Stimulated activated CD4-positive, alpha-beta T cell treated with anti-CD3 and anti-CD28 coated beads, Interleukin-2, amount 100 ng/mL, for 48 hours (primary cell): Measurements from ENCODE around the gene ABHD2.
A peak's percentile ranks its signal among the peaks of the same experiment; 100 is the strongest.

Source experiments
- DNase-seq, 2 donors: peaks; one replicate each; pipeline ENCODE4 v3.0.0-alpha.2; 2020

Gene ABHD2

DNA sequence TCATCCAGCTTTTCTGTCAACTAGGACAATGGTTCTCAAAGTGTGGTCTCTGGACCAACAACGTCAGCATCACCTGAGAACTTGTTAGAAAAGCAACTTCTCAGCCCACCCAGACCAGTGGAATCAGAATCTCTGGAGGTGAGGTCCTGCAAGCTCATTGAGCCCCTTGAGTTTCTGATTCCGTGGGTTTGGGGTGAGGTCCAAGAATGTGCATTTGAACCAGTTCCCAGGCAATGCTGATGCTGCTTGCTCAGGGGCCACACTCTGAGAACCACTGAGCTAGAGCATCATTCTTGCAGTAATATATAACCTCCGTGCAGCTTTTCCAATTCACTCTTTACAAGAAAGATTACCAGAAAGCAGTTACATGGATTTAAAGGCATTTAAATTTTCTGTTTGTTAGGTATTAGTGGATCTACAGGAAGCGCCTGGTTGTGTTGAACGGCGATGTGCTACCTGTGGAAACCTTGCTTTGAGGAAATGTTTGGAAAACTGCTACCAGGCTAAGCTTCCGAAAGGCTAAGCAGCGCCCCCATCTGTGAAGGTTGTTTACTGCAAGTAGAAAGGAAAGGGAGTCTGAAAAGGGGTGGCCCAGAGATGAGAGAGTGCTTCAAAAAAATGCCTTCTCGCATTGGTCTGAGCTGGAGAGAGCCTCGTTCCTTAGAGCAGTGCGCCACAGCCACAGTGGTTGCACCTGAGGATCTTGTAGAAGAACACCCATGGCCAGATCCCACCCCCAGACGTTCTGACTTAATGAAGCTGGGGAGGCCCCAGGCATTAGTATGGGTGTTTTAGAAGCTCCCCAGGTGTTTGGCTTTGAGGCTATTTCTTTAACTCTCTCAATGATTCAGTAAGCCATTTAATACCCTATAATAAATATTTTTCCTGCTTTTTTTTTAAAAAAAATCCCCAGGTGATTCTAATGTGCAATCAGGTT is 83.1 kb downstream of the ABHD2 start:
- DNase-seq: peak; percentile 39 to 55

DNA sequence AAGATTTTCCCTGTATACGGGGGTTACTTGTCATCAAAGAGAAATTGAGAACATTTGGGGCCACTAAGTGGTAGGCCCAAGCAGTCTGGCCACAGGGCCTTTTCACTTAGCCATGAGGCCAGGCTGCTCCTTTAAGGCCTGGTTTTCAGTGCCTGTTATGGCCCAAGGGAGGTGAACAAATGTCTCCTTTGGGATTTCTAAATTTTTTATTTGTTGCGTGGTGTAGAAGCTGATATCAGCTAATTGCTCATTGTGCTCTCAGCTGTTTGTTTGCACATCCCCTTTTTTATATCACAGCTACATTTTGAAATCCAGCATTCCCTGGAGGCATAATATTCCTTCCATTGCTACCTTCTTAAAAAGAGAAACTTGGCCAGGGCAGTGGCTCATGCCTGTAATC is 84.7 kb downstream of the ABHD2 start:
- no peak for DNase-seq

DNA sequence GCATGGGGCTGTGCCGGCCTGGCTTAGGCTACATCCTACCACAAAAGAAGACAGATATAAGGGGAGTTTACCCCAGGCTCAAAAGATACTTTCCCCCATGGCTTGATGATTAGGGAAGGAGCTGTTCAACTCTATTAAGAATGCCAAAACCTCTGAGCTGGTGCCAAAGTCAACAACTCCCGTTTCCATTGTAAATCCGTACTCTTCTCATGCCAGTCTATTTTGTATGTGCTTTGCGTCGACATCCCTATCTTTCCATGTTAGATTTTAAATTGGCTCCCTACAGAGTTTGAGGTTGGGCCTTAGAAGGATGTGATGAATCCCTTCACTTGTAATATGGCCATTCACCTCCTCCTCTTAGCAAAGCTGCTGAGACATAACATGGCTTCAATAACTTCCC is 86.2 kb downstream of the ABHD2 start:
- no peak for DNase-seq

DNA sequence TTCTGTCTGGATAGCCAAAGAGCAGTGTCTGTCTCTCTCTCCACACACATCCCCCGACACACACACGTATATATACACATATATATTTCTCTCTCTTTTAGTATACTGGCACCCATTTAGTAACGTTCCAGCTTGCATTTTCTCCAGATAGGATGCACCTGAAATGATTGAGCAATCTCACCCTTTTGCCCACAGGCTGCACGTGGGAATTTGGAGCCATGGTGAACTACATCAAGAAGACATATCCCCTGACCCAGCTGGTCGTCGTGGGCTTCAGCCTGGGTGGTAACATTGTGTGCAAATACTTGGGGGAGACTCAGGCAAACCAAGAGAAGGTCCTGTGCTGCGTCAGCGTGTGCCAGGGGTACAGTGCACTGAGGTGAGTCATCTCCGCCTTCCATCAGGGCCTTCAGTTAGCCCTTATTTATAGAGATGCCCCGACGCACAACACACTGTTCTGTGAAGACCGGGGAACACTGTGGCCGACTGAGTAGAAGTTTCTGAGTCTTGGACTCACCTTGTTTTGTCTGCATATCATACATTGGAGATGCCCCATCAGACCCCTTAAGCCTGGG is 87.4 kb downstream of the ABHD2 start:
- no peak for DNase-seq

DNA sequence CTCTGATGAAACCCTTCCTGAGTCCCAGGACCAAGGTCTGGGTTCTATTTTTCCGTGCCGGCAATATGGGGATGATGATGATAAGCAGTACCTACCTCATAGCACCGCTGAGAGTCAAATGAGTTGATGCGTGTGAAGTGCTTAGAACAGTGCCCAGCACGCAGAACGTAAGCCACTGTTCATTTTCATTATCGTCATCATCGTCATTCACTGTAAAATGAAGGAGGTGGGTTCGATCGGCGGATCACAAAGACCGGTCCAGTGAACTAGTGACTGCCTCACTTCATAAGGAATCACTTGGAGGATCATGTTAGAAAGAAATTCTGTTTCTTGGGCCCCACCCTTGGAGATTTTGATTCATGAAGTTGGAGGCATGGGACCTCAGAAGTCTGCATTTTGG is 88.9 kb downstream of the ABHD2 start:
- no peak for DNase-seq

DNA sequence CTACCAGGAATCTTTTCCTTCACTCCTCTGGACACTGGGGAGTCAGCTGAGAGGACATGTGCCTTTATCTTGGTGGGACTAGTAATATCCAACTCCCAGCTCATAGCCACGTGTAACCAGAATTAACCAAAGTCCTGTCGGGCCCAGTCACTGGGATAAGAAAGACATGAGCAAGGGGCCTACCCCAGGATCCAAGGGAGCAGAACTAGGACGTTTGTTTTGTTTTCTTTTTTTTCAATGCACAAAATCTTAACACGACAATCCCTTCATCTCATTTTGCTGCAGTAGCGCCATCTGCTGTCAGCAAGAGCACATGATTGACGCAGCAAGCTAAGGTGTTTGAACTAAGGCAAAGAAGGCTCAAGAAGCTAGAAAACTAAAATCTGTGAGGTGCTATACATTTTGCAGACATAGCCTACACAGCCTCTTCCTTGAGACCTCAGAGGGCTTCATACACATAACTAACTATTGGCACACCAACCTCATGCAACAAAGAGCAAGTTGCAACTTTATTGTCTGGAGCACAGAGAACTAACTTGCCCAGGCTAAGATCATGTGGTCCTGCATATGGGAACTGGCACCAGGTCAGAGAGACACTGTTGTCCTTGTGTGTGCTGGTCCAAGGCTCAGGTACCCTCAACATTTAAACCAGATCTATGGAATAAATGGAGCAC is 89.5 kb downstream of the ABHD2 start:
- DNase-seq: peak; percentile 62 to 63

DNA sequence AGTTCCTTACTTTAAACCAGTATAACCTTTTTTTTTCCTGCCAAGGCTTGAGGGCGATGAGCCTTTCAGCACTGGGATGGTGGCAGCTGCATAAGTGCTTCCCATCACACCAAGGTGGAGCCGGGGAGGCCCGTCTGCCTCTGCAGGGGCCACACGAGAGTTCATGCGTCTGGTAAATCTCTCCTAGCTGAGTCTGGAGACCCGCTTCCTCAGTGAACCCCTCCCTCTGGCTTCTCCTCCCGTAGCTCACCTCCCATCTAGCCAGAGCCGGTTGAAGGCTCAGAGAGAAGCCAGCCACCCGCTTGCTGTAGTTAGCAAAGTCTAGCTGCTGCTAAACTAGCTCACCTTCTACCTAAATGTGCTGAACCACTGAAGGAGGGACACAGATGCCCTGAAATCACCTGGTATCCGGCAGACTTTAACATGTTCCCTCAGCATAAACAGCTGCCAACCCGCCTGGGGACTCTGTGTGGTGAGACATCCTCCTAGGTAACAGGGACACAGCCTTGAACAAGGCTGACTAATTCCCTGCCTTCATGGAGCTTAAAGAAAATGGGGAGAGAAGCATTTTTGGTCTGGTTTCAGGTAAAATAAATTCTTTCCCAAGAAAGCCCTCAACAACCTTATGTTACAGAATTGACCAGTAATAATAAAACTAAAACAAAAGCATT is 90.2 kb downstream of the ABHD2 start:
- no peak for DNase-seq

DNA sequence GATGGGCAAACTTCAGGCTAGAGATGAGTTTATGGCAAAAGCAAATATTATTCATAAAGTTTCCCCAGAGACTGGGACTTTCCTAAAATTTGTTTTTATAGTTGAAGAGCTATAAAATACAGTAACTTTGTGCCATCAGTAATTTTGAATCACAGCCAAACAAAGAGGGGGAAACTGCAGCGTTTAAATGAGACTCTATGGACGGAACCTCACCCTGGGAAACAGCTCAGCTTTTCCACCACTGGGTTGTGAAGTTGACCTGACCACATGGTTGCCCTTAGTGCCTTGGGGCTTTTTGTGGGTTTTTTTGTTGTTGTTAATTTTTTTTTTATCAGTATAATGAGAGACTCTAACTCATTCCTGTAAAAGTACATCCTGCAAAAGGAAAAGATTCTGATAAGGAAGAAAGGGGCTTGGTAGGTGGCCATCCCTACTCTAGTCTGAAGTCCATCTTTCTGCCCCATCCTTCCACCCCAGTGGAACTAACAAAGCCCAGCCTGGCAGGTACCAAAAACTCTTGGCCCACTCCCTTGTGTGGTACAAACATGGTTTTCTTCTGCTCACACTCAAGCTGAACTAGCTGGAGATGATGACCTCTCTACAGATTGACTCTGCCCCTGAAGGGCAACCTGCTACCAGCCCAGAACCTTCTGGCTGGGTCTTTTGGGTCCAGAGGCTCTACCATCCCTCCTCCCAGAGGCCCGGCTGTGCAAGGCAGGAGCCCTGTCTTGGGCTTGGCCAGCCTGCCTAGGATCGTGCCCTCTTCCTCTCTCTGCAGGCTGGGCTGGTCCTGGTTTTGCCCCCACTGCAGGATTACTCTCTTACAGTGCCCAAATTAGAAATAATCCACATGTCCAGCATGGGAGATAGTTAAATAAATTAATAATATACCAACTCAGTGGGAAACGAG is 92.0 kb downstream of the ABHD2 start:
- peak in 1 of 2 donors; percentile 56 for DNase-seq

DNA sequence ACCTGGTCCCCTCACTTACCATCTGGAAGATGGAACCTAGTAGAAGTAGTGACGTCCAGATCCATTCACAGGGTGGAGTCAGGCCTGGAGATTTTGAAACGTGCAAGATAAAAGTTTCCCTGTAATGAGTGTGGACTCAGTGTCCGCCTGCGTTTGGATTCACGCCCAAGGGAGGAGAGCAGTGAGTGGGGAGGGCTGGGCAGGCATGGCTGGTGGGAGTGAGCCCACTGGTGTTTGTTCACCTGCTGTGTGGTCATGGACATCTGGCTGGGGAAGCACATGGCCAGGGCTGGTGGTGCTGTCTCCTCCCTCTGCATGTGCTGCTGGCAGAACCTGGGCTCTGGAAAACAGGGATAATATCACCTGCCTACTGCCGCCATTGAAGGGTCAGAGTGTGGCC is 96.1 kb downstream of the ABHD2 start:
- no peak for DNase-seq

DNA sequence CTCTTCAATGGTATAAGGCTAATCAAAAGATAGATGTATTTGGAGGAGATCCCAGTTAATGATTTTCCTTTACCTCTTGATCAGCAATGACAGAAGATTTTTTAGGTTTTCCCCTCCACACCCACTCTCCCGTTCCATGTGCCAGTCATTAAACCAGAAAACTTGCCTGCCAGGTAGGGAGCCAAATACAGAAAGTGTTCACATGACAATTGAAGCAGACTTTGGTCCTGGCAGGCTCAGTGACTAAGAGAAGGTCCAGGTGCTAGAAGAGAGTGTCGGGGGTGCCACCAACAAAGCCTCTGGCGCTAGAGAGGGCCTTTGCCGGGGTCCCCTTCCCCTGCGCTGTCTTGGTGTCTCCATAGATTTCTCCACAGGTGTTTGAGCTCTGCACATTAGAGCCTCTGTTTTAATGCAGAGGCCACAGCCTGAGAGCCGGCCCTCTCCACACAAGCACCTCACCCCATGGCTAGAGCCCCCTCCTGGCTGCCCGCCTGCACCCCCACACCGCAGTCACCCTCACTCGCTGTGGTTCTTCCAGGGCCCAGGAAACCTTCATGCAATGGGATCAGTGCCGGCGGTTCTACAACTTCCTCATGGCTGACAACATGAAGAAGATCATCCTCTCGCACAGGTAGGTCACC is 96.8 kb downstream of the ABHD2 start:
- DNase-seq: no peak

DNA sequence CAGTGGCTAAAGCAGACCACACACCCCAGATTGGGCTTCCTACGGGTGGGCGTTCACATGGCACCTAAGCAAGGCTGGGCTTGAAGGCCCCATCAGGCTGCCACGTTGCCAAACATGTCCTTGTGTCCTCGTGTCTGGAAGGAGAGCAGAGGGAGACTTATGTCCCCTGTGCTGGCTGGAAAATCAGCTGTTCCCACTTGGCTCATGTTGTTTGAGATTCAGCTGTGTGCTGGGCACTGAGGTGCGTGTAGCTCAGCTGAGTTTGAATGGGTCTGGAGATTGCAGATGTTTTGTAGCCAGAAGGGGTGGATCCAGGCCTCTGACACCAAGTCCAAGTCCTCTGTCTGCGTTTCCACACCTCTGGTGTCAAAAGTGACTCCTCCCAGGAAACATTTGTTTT is 98.5 kb downstream of the ABHD2 start:
- no peak for DNase-seq

DNA sequence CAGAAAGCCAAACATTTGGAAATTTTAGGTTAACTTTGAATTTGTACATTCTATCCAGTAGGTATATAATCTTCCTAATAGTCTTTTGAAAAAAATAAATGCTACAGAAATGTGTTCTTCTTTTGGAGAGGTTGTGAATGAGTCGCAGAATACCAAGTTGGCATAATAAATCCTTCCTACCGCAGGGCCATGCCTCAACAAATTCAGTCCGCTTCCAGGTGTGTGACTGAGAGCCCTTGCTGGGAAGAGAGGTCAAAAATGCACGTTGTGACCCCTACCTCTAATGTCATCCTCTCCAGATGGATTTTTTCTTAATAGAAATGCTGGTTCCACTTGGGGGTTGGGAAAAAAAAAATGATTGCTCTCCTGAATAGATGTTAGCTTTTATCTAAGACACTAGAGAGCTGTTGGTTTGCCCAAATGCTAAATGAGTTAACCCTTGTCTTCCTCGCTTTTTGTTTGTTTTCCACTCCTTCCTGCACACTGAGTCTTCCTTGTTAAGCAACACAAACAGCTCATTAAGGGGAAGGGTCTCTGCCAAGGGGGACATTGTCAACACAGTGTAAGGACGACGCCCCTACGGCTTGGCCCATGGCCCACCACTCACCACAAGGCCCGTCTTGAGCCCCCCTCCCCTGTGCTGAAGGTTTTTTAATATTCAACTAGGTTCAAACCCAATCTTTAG is 99.2 kb downstream of the ABHD2 start:
- no peak for DNase-seq

DNA sequence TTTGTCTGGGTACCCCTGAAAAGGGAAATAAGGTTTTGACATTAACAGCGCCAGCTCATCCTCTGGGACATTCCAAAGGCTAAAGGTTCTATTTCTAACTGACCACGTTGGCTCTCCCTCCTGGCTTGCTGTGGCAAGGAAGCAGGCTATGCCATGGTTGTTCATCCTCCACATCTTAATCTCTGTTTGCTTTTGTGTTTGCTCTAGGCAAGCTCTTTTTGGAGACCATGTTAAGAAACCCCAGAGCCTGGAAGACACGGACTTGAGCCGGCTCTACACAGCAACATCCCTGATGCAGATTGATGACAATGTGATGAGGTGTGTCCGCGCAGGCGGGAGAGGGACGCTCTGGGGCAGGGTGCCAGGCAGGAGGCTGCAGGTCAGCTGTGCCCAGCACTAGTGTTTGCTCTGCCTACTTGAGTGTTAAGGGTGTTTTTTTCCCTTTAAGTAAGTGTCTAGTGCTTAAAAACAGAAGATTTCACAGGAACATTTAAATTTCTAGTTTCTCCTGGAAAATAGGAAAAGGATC is 99.8 kb downstream of the ABHD2 start:
- DNase-seq: no peak

DNA sequence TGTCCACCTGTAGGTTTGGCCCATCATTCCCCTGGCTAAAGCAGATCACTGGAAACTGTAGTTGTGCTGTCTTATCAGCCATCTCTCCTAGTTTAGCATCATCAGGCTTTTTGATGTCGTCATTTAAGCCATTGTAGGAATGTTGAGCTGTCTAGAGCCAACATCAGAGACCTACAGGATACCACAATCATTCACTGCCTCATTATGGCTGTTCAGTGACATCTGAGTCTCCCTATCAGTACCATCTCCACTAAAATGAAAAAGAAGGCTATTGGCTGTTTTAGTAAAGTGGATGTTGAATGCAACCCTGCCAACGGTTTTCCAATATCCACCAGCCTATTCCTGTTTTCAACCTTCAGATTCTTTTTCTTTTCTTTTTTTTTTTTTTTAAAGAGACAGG is 103.9 kb downstream of the ABHD2 start:
- no peak for DNase-seq

DNA sequence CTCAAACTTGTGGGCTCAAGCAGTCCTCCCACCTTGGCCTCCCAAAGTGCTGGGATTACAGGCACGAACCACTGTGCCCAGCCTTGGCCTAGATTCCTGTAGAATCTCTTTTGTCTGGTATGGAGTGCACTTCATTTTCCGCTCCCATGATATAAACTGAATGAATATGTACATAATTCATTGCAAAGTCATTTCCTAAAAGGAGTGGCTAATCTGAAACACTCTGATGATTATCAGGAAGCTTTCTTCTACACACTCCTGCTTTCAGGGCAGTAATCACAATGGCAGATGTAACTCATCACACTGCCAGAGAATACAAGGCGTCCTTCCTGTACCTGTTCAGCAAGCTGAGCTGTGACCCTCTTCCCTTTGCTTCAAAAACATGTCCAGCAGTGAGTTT is 104.5 kb downstream of the ABHD2 start:
- no peak for DNase-seq

DNA sequence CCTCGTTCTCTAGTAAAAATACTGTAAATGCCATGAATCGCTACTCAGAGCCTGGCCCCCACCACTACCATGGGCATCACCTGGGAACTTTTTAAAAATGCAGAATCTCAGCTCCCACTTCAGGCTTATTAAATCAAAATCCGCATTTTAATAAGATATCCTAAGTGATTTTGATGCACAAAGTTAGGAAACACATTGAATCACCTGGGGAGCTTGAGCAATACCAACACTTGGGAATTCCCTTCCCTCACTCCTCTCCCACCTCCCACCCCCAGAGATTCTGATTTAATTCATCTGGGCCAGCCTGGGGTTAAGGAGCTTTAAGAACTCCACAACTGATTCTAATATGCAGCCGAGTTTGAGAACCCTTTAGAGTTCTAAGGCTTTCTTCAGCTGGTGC is 106.4 kb downstream of the ABHD2 start:
- no peak for DNase-seq

DNA sequence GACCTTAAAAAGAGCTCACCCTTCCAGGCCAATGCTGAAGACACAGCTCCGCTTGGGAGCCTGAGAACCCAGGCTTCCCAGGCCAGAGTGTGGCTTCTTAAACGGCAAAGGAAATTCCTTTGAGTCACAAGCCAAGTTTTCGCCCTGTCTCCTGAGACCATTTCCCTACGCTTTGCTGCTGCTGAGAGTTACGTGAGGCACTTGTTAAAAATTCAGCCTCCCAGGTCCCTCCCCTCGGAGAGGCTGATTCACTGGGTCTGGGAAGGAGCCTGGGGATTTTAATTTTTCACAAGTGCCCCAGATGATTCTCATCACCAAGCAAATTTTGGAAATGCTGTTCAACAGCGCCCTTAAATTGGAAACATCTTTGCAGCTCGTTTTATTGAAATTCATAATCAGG is 107.6 kb downstream of the ABHD2 start:
- no peak for DNase-seq

DNA sequence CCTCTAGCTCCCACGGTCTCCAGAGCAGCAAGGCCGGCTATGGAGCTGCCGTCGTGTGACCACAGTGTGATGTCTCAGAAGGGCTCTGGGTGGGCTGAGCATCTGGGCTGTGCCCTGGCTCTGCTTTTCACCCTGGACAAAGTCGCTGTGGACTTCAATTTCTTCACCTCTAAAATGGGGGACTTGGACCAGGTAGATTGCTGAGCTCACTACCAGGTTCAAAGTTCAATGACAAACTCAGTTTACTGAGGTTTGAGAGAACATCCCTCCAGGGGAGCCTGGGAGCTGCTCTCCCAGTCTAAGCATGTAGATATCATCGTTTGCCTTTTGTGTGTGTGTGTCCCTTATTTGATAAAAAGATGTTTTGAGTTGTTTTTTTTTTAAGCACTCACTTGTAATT is 108.0 kb downstream of the ABHD2 start:
- DNase-seq: no peak

DNA sequence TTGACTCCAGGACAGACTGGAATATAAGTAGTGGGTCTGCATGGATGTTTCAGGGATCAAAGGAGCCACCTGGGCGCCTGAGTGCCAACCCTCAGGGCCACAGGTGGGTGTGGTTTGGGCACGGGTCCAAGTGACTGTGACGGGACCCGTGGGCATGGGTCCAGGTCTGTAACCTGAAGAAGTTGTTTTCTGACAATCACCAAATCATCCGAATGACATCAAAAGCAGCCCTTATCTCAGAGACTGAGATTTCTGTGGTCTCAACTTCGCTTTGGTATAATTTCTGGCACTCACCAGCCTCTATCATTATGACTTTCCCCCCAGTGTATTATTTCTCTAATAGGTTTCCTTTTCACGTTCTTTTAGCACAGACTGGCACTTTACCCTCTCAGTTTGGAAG is 108.7 kb downstream of the ABHD2 start:
- DNase-seq: peak; percentile 55 to 56

DNA sequence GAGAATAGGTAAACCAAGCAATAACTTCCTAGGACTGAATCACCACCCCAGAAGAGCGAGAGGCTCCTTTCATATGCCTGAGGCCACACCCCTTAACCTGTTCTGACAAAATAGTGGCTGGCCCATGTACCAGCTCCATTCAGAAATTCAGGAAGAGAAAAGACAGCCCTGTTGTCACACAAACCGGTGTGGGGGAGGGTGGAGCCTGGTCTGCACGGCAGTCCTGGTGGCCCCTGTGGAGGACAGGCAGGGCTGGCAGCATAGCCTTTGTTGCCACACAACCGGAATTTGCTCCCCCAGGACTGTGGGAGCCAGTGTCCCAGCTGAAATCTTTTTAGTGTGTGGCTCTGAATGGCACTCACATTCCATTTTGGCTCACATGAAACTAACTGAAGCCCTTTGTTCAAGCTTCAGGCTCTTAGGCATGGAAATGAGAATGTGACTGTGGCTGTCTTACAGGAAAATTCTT is 109.3 kb downstream of the ABHD2 start:
- DNase-seq: no peak

DNA sequence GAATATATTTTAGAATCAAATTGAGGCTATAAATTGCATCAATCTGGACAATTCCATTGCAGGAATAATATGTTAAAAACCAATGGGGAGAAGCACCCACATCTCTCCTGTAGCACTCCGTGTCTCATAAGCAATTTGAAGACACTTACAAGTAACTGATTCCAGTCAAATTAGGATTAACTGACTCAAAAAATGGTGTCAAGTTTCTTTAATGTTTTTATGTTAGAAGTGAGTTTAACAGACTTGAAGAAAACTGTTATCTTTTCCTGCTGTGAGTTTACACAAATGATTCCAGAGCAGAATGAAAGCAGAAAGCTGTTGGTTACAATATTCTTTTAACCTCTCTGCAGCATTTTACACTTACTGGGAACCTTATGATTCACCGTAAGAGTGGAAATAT is 109.9 kb downstream of the ABHD2 start:
- DNase-seq: no peak
